Measurements from ENCODE around the gene SIAH1. TPM values are rescaled to one million over a fixed set of nuclear protein-coding genes. Genes with fewer than 3 reads are reported as not detected.

The SIAH1 gene
- total and polyA plus RNA-seq, 2 experiments from 2014 or later = 38.8 to 45.5 TPM

- H3K4me1 ChIP-seq (ENCODE audit: insufficient read depth) = peaks cover 9% of the 10 kb centered on the region
- H3K27ac ChIP-seq = peak overlapping the region; percentile 100
- no peaks in the 10 kb centered on the region for H3K9me2 ChIP-seq (replicated peaks; ENCODE audit: insufficient read depth)
- H3K9me3 ChIP-seq (ENCODE audit: low read depth) = no peaks in the 10 kb centered on the region
- no peak for DNase-seq (ENCODE audit: low spot score)
- peak overlapping the region; percentile 88 for H3K4me2 ChIP-seq
- H3K27me3 ChIP-seq = no peaks in the 10 kb centered on the region
- H3K79me2 ChIP-seq = peaks cover 25% of the 10 kb centered on the region
- WGBS (ENCODE audit: low lambda C conversion rate, missing lambda C conversion rate) = 86% methylated on average over 17 of the region's 17 CpGs
- peaks cover 21% of the 10 kb centered on the region for H4K20me1 ChIP-seq (ENCODE audit: insufficient read depth, poor library complexity, severe bottlenecking)
- no peak overlapping the region for H3K4me3 ChIP-seq
- H2AFZ ChIP-seq = no peak overlapping the region
- TF ChIP-seq CTCF (IDR thresholded peaks at IDR 0.05; ENCODE audit: poor library complexity) (no peak), EZH2 (IDR thresholded peaks at IDR 0.05; ENCODE audit: borderline replicate concordance) (no peak), EZH2phosphoT487 (IDR thresholded peaks at IDR 0.05; ENCODE audit: low read depth, severe bottlenecking, unreplicated experiment) (no peak)
- H3K36me3 ChIP-seq (replicated peaks; ENCODE audit: insufficient read depth, low read depth) = no peaks in the 10 kb centered on the region
These were observed 1.5 kb upstream of the SIAH1 start for GRCh38 chr16:48386559-48387312.

GRCh38 chr16:48384520-48385252, 527 bp downstream of the SIAH1 start:
- H3K4me2 ChIP-seq = peak overlapping the region; percentile 77
- TF ChIP-seq CTCF (IDR thresholded peaks at IDR 0.05; ENCODE audit: poor library complexity) (no peak), EZH2 (IDR thresholded peaks at IDR 0.05; ENCODE audit: borderline replicate concordance) (no peak), EZH2phosphoT487 (IDR thresholded peaks at IDR 0.05; ENCODE audit: low read depth, severe bottlenecking, unreplicated experiment) (no peak)
- no peaks in the 10 kb centered on the region for H3K27me3 ChIP-seq
- peaks cover 41% of the 10 kb centered on the region for H4K20me1 ChIP-seq (ENCODE audit: insufficient read depth, poor library complexity, severe bottlenecking)
- H3K9me2 ChIP-seq (replicated peaks; ENCODE audit: insufficient read depth) = no peaks in the 10 kb centered on the region
- peaks cover 11% of the 10 kb centered on the region for H3K4me1 ChIP-seq (ENCODE audit: insufficient read depth)
- H3K4me3 ChIP-seq = peak overlapping the region; percentile 91
- H3K9me3 ChIP-seq (ENCODE audit: low read depth) = no peaks in the 10 kb centered on the region
- peaks cover 46% of the 10 kb centered on the region for H3K79me2 ChIP-seq
- no peak overlapping the region for H2AFZ ChIP-seq
- under 1% methylated on average over 18 of the region's 103 CpGs for WGBS (ENCODE audit: low lambda C conversion rate, missing lambda C conversion rate)
- peak overlapping the region; percentile 100 for H3K27ac ChIP-seq
- peak; percentile 81 for DNase-seq (ENCODE audit: low spot score)
- H3K36me3 ChIP-seq (replicated peaks; ENCODE audit: insufficient read depth, low read depth) = no peaks in the 10 kb centered on the region

GRCh38 chr16:48383877-48384519, 1.2 kb downstream of the SIAH1 start:
- Histone ChIP-seq H3K4me2 (peak overlapping the region; percentile 77), H3K4me1 (ENCODE audit: insufficient read depth) (peaks cover 18% of the 10 kb centered on the region), H3K27me3 (no peaks in the 10 kb centered on the region), H3K9me2 (replicated peaks; ENCODE audit: insufficient read depth) (no peaks in the 10 kb centered on the region), H3K79me2 (peaks cover 53% of the 10 kb centered on the region), H2AFZ (no peak overlapping the region), H3K9me3 (ENCODE audit: low read depth) (no peaks in the 10 kb centered on the region), H3K4me3 (peak overlapping the region; percentile 79), H3K36me3 (replicated peaks; ENCODE audit: insufficient read depth, low read depth) (no peaks in the 10 kb centered on the region), H3K27ac (peak overlapping the region; percentile 100), H4K20me1 (ENCODE audit: insufficient read depth, poor library complexity, severe bottlenecking) (peaks cover 48% of the 10 kb centered on the region)
- WGBS (ENCODE audit: low lambda C conversion rate, missing lambda C conversion rate) = under 1% methylated on average over 15 of the region's 15 CpGs
- TF ChIP-seq EZH2 (IDR thresholded peaks at IDR 0.05; ENCODE audit: borderline replicate concordance) (no peak), EZH2phosphoT487 (IDR thresholded peaks at IDR 0.05; ENCODE audit: low read depth, severe bottlenecking, unreplicated experiment) (no peak), CTCF (IDR thresholded peaks at IDR 0.05; ENCODE audit: poor library complexity) (no peak)
- peak; percentile 47 for DNase-seq (ENCODE audit: low spot score)

Data from hepatocyte (in vitro differentiated cells).